Nephron (organoid): ENCODE data around the gene DNAJC3.

Experiments
- H3K27ac Mint-ChIP-seq, 3 experiments: 2 replicates each; pipeline ENCODE4 v1.8.0; 2020; ENCODE audit warnings: mixed read lengths in 3 of 3, mild to moderate bottlenecking in 2 of 3, moderate library complexity in 1 of 3
- H3K27me3 Mint-ChIP-seq: 2 replicates; pipeline ENCODE4 v1.8.0; 2021; ENCODE audit warnings: low read depth, mild to moderate bottlenecking, moderate library complexity, mixed read lengths
- H3K36me3 Mint-ChIP-seq: 2 replicates; pipeline ENCODE4 v1.8.0; 2020; ENCODE audit warnings: low read depth, mixed read lengths
- H3K4me1 Mint-ChIP-seq: 2 replicates; pipeline ENCODE4 v1.8.0; 2020; ENCODE audit warnings: mixed read lengths
- H3K4me3 Mint-ChIP-seq, 3 experiments: 2 replicates each; pipeline ENCODE4 v1.8.0; 2020; ENCODE audit warnings: mild to moderate bottlenecking in 3 of 3, mixed read lengths in 3 of 3, moderate library complexity in 2 of 3
- H3K9me3 Mint-ChIP-seq: 2 replicates; pipeline ENCODE4 v1.8.0; 2020; ENCODE audit warnings: mixed read lengths
- CTCF ChIP-seq, 3 experiments: fragments of 200-600 bp; sonication (generic); IDR thresholded peaks; one replicate each; pipeline ENCODE4 v1.5.0; 2021; ENCODE audit warnings: antibody characterized with exemption in 3 of 3; ENCODE audit not compliant: unreplicated experiment in 3 of 3

The DNAJC3 gene

GRCh38 chr13:95636853-95637252 lies 40.1 kb upstream of the DNAJC3 start:
- H3K36me3 Mint-ChIP-seq = peaks cover 72% of the 10 kb centered on the region
- H3K27me3 Mint-ChIP-seq = no peaks in the 10 kb centered on the region
- H3K4me3 Mint-ChIP-seq = no peak overlapping the region
- no peak overlapping the region for H3K27ac Mint-ChIP-seq
- H3K4me1 Mint-ChIP-seq = peaks cover 13% of the 10 kb centered on the region
- no peaks in the 10 kb centered on the region for H3K9me3 Mint-ChIP-seq
- TF ChIP-seq CTCF (IDR thresholded peaks at IDR 0.05; ENCODE audit: unreplicated experiment in 3 of 3) = no peak

DNA sequence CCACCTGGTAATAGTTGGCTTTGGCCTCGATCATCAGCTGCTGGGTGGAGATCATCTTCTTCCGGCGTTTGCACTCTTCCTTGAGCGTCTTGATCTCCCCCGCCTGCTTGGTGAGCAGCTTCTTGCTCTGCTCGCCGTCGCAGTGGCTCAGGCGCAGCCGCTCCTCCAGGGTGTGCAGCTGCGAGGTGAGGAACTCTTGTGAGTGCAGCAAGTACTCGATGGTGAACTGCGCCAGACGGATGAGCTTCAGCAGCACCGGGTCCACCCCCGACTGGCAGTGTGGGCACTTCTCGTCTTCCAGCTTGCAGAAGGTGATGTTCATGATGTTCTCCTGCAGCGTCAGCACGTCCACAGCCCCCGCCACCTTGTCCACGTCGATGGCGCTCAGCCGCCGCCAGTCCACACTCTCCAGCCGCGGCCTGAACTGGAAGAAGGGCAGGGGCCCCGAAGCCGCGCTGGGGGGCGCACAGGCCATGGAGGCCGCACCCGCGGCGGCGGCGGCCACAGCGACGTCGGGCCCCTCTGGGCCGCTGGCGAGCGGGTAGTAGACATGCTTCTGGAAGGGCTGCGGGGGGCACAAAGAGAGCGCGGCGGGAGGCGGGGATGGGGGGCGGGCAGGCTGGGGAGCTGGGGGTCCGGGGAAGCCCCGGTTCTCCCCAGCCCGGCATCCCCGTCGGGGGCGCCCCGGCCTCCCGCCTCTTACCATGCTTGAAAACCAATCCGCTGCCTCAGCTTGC lies 35.5 kb upstream of the DNAJC3 start:
- H3K9me3 Mint-ChIP-seq = no peaks in the 10 kb centered on the region
- peak overlapping the region in 2 of 3 experiments; percentile 56 to 74 for H3K27ac Mint-ChIP-seq
- no peaks in the 10 kb centered on the region for H3K27me3 Mint-ChIP-seq
- peaks cover 36% of the 10 kb centered on the region for H3K36me3 Mint-ChIP-seq
- H3K4me3 Mint-ChIP-seq = peak overlapping the region; percentile 66 to 76 (median 75)
- TF ChIP-seq CTCF (IDR thresholded peaks at IDR 0.05; ENCODE audit: unreplicated experiment in 3 of 3) = no peak
- peaks cover 23% of the 10 kb centered on the region for H3K4me1 Mint-ChIP-seq

DNA sequence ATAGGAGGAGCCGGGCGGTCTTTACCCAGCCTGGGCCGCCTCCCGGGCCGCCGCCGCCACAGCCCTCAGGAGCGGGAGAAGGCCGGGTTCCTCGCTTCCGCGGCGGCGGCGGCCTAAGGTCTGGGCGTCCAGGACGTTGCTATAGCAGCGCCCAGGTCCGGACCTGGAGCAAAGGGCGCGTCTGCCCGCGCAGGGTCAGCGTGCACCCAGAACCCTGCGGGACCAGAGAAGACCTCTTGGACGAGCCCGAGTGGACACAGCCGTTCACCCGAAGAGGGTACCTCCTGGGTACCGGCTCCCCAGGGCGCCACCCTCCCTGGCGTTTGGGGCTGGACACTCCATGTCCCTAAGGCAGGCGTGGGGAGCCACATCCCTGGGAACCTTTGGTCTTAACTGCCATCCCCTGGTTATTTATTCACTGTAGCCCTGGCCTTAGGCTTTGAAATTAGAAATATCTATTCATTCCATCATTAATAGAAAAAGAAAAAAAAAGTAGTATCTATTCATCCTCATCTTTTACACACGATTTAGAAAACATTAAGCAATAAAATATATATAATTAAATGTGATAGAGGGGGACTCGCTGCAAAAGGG lies 34.8 kb upstream of the DNAJC3 start:
- H3K27ac Mint-ChIP-seq = no peak overlapping the region
- H3K36me3 Mint-ChIP-seq = peaks cover 29% of the 10 kb centered on the region
- TF ChIP-seq CTCF (IDR thresholded peaks at IDR 0.05; ENCODE audit: unreplicated experiment in 3 of 3) = no peak
- peak overlapping the region; percentile 29 to 91 (median 52) for H3K4me3 Mint-ChIP-seq
- no peaks in the 10 kb centered on the region for H3K27me3 Mint-ChIP-seq
- no peaks in the 10 kb centered on the region for H3K9me3 Mint-ChIP-seq
- H3K4me1 Mint-ChIP-seq = peaks cover 23% of the 10 kb centered on the region

DNA sequence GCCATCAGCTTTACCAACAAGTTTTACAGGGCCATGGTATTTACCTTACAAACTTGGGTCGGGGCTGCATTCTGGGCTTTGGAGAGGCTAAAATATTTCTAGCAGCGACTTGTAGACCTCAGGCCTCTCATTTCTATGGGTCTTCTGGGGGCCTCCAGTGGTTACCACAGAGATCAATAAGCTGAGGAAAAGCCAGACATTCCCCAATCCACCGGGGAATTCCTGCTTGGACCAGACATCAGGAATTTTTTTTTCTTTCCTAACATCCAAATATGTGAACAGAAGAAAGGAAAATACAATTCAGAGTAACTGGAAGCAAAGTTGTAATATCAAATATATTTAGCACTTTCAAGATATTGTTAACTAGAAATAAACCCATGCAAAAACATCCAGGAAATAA lies 33.9 kb upstream of the DNAJC3 start:
- Mint-ChIP-seq H3K4me3 (peak overlapping the region; percentile 89 to 97 (median 91)), H3K9me3 (no peaks in the 10 kb centered on the region), H3K27me3 (no peaks in the 10 kb centered on the region), H3K36me3 (peaks cover 24% of the 10 kb centered on the region), H3K27ac (peak overlapping the region in 2 of 3 experiments; percentile 80 to 91), H3K4me1 (peaks cover 23% of the 10 kb centered on the region)
- no peak for TF ChIP-seq CTCF (IDR thresholded peaks at IDR 0.05; ENCODE audit: unreplicated experiment in 3 of 3)

DNA sequence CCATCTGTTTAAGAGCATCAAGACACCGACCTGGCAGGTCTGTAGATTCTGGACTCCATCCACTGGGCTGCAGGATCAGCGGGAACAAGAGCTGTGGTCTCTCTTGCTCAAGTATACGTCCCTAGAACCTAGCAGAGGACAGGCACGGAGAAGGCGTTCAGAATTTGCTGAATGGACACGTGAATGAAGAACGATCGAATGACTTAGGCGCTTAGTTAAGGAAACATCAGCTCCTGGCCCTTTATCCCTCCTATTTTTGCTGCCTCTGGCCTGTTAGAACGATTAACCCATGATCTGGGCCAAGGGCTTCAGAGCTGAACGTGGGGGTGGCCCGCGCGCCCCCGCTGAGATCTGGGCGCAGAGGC lies 33.4 kb upstream of the DNAJC3 start:
- no peak for TF ChIP-seq CTCF (IDR thresholded peaks at IDR 0.05; ENCODE audit: unreplicated experiment in 3 of 3)
- Mint-ChIP-seq H3K27ac (peak overlapping the region; percentile 80 to 91 (median 81)), H3K4me3 (peak overlapping the region; percentile 89 to 97 (median 91)), H3K27me3 (no peaks in the 10 kb centered on the region), H3K9me3 (no peaks in the 10 kb centered on the region), H3K4me1 (peaks cover 23% of the 10 kb centered on the region), H3K36me3 (peaks cover 21% of the 10 kb centered on the region)
